GM18517 (cell line): ENCODE data around the gene EGFLAM.
A peak's percentile ranks its signal among the peaks of the same experiment; 100 is the strongest.

Experiments used
- ATAC-seq: cut with Tn5 transposase; IDR thresholded peaks from one replicate; pipeline ENCODE4 v1.9.1; 2021; ENCODE audit warnings: mild to moderate bottlenecking, moderate library complexity; ENCODE audit not compliant: unreplicated experiment

Gene EGFLAM

GRCh38 chr5:38265546-38266179 lies 7.3 kb downstream of the EGFLAM start:
- peak; percentile 77 for ATAC-seq

GRCh38 chr5:38267372-38267771 lies 9.0 kb downstream of the EGFLAM start:
- no peak for ATAC-seq

GRCh38 chr5:38273626-38274025 lies 15.3 kb downstream of the EGFLAM start:
- ATAC-seq: no peak

- no peak for ATAC-seq
Measured at GRCh38 chr5:38274370-38274769, 16.0 kb downstream of the EGFLAM start.

GRCh38 chr5:38284384-38284783 lies 26.0 kb downstream of the EGFLAM start:
- ATAC-seq: no peak

GRCh38 chr5:38285226-38285625 lies 26.9 kb downstream of the EGFLAM start:
- no peak for ATAC-seq

- ATAC-seq: no peak
Measured at GRCh38 chr5:38286002-38286401, 27.6 kb downstream of the EGFLAM start.

- ATAC-seq: no peak
Measured at GRCh38 chr5:38287124-38287523, 28.8 kb downstream of the EGFLAM start.

GRCh38 chr5:38289457-38289856 lies 31.1 kb downstream of the EGFLAM start:
- ATAC-seq: no peak

- no peak for ATAC-seq
Measured at GRCh38 chr5:38290028-38290653, 31.8 kb downstream of the EGFLAM start.

- no peak for ATAC-seq
Measured at GRCh38 chr5:38291355-38291754, 33.0 kb downstream of the EGFLAM start.

- ATAC-seq: no peak
Measured at GRCh38 chr5:38292228-38292627, 33.9 kb downstream of the EGFLAM start.

- no peak for ATAC-seq
Measured at GRCh38 chr5:38295751-38296150, 37.4 kb downstream of the EGFLAM start.

GRCh38 chr5:38297830-38298608 lies 39.7 kb downstream of the EGFLAM start:
- no peak for ATAC-seq

GRCh38 chr5:38299585-38299984 lies 41.2 kb downstream of the EGFLAM start:
- no peak for ATAC-seq

GRCh38 chr5:38305148-38305547 lies 46.8 kb downstream of the EGFLAM start:
- no peak for ATAC-seq

GRCh38 chr5:38307845-38308244 lies 49.5 kb downstream of the EGFLAM start:
- ATAC-seq: no peak

- ATAC-seq: no peak
Measured at GRCh38 chr5:38316544-38317224, 58.3 kb downstream of the EGFLAM start.

- no peak for ATAC-seq
Measured at GRCh38 chr5:38317868-38318267, 59.5 kb downstream of the EGFLAM start.

- no peak for ATAC-seq
Measured at GRCh38 chr5:38319491-38319890, 61.1 kb downstream of the EGFLAM start.

- no peak for ATAC-seq
Measured at GRCh38 chr5:38321978-38322377, 63.6 kb downstream of the EGFLAM start.
